ENCODE data around the gene EXOC3.

DNA sequence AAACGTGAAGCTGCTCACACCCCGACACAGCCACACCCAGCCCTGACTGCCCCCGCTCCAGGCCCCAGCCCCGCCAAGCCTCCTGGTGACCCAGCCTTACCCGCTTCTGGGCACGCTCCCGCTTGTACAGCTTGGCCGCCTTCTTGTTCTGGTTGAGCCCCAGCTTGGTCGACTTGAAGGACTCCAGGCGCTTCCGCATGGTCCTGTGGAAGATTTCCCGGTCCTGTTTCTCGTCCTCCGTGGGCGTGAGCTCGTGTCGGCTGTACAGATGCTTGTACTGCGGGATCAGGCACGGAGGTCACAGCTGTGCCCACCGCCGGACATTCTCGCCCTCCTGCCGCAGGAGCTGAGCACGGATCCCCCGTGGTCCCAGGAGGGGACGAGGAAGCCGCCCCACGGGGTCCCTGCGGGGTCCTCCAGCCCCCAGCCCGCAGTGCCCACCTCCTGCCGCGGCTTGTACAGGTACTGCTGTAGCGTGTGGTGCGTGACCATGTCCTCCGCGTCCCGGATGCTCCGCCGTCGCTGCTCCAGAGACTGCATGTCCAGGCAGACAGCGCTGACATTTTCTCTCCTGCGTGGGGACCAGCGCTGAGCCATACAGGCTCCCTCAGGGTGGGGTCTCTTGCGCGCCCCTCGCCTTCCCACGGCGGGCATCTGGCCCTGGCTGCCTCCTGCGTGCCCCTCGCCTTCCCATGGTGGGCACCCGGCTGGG, 33.3 kb downstream of the EXOC3 start:
- TF ChIP-seq, protein P1, sequence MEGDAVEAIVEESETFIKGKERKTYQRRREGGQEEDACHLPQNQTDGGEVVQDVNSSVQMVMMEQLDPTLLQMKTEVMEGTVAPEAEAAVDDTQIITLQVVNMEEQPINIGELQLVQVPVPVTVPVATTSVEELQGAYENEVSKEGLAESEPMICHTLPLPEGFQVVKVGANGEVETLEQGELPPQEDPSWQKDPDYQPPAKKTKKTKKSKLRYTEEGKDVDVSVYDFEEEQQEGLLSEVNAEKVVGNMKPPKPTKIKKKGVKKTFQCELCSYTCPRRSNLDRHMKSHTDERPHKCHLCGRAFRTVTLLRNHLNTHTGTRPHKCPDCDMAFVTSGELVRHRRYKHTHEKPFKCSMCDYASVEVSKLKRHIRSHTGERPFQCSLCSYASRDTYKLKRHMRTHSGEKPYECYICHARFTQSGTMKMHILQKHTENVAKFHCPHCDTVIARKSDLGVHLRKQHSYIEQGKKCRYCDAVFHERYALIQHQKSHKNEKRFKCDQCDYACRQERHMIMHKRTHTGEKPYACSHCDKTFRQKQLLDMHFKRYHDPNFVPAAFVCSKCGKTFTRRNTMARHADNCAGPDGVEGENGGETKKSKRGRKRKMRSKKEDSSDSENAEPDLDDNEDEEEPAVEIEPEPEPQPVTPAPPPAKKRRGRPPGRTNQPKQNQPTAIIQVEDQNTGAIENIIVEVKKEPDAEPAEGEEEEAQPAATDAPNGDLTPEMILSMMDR (IDR thresholded peaks at IDR 0.05), result no peak
- TF ChIP-seq EZH2 (IDR thresholded peaks at IDR 0.05) (no peak), EZH2phosphoT487 (IDR thresholded peaks at IDR 0.05) (no peak)

Measured in neural progenitor cell (in vitro differentiated cells).